ENCODE results near the gene TNP2.

GRCh38 chr16:11249233-11250061 lies 19.7 kb downstream of the TNP2 start:
- no peak for TF ChIP-seq POLR2AphosphoS5 (IDR thresholded peaks at IDR 0.05; ENCODE audit: insufficient read depth, low read depth, low read length)
- TF ChIP-seq FOS (IDR thresholded peaks at IDR 0.05; ENCODE audit: borderline replicate concordance, insufficient read depth, low read length), result no peak
- TF ChIP-seq POLR2A (IDR thresholded peaks at IDR 0.05; ENCODE audit: low read depth, low read length), result no peak
- no peak for TF ChIP-seq CTCF (IDR thresholded peaks at IDR 0.05; ENCODE audit: extremely low read depth in 1 of 2, insufficient read depth in 1 of 2, low read depth in 1 of 2, low read length in 2 of 2)
- no peak for TF ChIP-seq EZH2 (IDR thresholded peaks at IDR 0.05; ENCODE audit: borderline replicate concordance, low read depth, low read length, severe bottlenecking)
